NOMO-1 treated with dmso at 0.1 percent for 144 hours (cell line): ENCODE results near the gene HSD17B2.
"Not testable (repeated sequence)": the region's sequence is repeated elsewhere in the genome, so short reads cannot be mapped to it uniquely, and the experiment has no call there.

Experiments
- DNase-seq: peaks from one replicate; lab custom pipeline; 2025; ENCODE audit not compliant: unreplicated experiment; lab: John Stamatoyannopoulos, UW

Gene HSD17B2

GRCh38 chr16:82118749-82119148, 83.7 kb downstream of the HSD17B2 start:
- DNase-seq = no peak

DNA sequence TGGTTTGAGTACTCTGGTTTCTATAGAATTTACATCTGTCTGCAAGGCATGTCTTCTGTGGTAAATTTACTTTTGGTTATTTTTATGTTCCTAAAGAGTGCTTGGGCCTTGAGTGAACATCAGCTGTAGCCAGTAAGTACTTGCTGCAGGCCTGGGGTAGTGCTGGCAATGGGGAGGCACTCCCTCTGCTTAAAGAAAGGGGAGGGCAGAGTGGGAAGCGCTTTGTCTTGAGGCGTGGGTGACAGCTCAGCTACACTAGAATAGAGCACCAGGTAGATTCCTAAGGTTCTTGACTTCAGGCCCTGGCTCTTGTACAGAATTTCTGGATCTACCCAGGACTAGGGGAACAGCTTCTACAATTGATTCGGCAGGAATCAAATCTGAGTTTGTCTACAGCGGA, 84.4 kb downstream of the HSD17B2 start:
- DNase-seq = no peak

- no peak for DNase-seq
Observed at GRCh38 chr16:82124651-82125050, 89.6 kb downstream of the HSD17B2 start.

GRCh38 chr16:82129881-82130280, 94.8 kb downstream of the HSD17B2 start:
- no peak for DNase-seq

GRCh38 chr16:82133798-82134197, 98.7 kb downstream of the HSD17B2 start:
- no peak for DNase-seq

- no peak for DNase-seq
Observed at GRCh38 chr16:82134846-82135245, 99.8 kb downstream of the HSD17B2 start.

DNA sequence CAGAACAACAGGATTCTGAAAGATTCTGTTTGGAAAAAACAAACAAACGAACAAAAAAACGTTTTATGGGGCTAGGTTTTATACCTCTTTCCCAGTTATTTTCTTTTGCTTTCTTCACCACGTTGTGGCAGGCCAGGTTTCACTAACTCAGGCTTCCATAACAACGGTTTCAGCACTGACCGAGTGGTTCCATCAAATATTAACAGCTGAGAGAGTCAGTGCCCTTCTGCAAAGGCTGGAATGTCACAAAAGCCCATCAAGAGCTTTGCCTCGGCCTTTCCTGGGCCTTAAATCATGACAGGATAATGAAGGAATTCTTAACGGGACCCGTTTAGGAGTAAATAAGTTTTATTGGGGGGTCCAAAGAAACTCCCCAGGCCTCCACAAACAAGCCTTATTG, 100.8 kb downstream of the HSD17B2 start:
- DNase-seq = no peak

DNA sequence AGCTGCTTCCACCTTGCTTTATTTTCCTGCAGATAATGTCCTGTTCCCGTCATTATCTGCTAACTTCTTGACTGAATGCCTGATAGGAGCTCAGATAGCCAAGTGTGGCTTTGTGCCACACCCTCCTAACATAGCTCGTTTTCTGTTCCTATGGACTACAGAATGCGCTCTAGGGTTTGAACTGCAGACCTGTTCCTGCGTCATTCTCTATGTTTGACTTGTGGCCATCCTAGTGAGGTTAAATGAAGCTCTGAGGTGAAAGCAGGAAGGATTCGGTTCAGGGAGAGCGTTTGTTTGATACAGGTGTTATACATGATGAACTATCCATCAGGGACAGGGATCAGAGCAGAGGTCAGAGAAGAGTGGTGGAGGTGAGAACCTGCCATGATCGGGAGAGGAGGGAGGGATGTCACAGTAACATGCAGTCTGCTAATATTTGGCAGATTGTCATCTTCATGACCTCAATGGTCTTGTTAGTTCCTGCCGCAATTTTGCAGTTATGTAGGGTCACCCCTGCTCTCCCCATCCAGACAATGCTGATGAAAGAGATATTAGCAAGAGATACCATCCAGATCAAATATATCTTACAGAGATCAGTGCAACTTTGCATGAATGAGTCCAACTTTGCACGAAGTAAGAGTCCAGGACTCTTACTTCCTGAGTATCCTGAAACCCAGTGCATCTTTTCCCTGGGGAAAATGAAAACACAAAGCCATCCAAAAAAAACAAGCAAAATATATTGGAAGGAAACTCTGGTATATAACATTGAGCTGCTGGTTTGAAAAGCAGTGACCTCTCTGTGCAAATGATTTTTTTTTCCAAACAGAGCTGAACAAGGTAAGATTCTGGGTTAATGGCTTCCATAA, 102.1 kb downstream of the HSD17B2 start:
- DNase-seq = no peak

DNA sequence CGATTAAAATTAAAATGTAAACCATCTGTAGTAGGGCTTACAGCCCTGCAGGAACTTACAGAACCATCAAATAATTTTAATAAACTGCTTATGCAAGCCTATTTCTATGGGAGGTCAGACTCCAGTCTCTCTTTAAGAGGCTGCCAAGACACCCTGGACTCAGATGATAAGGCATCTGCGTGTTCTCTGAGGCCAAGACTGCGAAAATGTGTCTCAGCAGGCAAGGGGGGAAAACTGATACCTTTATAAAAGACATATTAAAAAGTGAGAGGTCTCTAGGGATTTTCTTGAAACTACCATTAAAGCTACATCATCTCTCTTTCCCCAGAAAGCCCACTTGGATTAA, 102.7 kb downstream of the HSD17B2 start:
- DNase-seq = no peak

DNA sequence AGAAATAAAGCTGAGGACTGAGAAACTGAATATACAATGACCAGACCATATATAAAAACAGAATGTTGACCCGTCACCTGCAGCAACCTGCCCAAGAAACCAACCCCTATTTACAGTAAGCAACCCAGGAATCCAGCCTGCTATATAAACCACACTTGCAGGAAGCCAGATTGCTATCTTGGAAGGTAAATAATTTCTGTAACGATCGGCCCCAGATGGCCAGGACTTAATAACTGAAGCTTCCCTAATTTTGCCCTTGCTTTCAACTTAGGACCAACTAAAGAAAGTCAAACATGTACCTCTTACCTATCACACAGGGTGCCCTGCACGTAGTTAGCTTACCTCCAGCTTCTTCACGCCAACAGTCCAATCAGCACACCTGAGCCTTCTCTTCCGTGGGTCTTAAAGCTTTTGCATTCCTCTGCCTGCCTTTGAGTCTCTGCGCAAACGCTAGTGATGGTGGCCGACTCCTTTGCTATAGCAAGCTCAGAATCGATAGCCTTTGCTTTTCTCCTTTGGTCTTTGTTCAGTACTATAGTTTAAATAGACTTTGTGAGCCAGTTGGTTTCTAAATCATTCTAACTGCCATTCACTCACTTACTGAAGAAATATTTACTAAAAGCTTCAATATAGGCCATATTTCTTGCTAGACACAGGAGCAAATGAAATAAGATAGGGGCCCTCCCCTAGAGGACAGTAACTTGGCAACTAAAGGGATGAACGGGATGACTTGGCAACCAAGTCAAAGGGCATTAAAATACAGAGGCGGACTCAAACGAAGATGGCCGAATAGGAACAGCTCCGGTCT, 103.6 kb downstream of the HSD17B2 start:
- DNase-seq = no peak

DNA sequence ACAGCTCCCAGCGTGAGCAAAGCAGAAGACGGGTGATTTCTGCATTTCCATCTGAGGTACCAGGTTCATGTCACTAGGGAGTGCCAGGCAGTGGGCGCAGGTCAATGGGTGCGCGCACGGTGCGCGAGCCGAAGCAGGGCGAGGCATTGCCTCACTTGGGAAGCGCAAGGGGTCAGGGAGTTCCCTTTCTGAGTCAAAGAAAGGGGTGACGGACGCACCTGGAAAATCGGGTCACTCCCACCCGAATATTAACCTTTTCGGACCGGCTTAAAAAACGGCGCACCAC, 104.2 kb downstream of the HSD17B2 start:
- not testable (repeated sequence) for DNase-seq

DNA sequence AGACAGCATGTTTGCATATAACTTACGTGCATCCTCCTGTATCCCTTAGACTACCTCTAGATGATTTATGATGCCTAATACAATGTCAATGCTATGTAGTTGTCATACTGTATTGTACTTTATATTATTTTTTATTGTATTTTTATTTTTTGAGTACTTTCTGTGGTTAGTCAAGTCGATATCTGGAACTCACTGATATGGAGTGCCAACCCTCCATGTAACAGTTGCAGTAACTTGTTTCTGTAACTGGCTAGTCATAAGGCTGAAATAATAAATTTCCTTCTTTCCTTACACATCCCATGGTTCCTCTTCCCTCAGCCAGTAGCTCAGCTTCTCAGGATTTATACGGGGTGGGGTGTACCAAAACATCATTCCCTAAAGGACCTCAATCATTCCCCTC, 111.5 kb downstream of the HSD17B2 start:
- DNase-seq = no peak

- DNase-seq = no peak
Observed at GRCh38 chr16:82146957-82147356, 111.9 kb downstream of the HSD17B2 start.

DNA sequence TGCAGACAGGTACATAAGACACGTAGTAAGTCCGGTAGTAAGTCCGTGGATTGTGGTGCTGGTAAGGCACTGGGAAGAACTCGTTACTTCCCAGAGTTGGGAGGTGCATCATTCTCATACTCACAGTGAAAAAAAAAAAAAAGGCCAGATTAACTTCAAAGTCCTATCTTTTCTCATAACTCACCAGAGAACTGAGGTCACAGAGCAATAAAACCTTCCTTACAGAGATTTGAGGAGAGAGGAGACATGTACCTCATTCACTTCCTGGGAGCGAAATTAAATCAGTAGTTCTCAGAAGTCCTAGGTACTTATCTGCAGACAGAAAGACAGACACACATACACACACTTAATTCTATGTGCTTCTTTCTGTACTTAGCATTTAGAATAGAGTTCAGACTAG, 112.5 kb downstream of the HSD17B2 start:
- DNase-seq = no peak
